GM19395 (cell line): Measurements from ENCODE around the gene NUDT16L1.
"Not testable (repeated sequence)": the region's sequence is repeated elsewhere in the genome, so short reads cannot be mapped to it uniquely, and the experiment has no call there.

Experiments used
- ATAC-seq: cut with Tn5 transposase; IDR thresholded peaks from one replicate; pipeline ENCODE4 v1.9.1; 2021; ENCODE audit warnings: mild to moderate bottlenecking, moderate library complexity; ENCODE audit not compliant: unreplicated experiment

The NUDT16L1 gene

GRCh38 chr16:4693296-4693955 lies at the start of gene NUDT16L1:
Gene NUDT16L1, plus strand, starts transcription at chr16:4693562. Its CDS starts 165 bp downstream, at chr16:4693727.
- peak; percentile 95 for ATAC-seq

GRCh38 chr16:4646773-4647643 lies 46.4 kb upstream of the NUDT16L1 start:
- no peak for ATAC-seq

GRCh38 chr16:4647644-4647980 lies 45.8 kb upstream of the NUDT16L1 start:
- no peak for ATAC-seq

GRCh38 chr16:4648917-4649316 lies 44.4 kb upstream of the NUDT16L1 start:
- ATAC-seq = no peak

GRCh38 chr16:4649744-4650442 lies 43.5 kb upstream of the NUDT16L1 start:
- ATAC-seq = no peak

GRCh38 chr16:4650443-4651074 lies 42.8 kb upstream of the NUDT16L1 start:
- ATAC-seq = not testable (repeated sequence)

GRCh38 chr16:4651827-4652226 lies 41.5 kb upstream of the NUDT16L1 start:
- ATAC-seq = no peak

- no peak for ATAC-seq
These were observed 40.8 kb upstream of the NUDT16L1 start for GRCh38 chr16:4652561-4652960.

- ATAC-seq = no peak
These were observed 39.1 kb upstream of the NUDT16L1 start for GRCh38 chr16:4654011-4654963.

- no peak for ATAC-seq
These were observed 38.3 kb upstream of the NUDT16L1 start for GRCh38 chr16:4654964-4655590.

- no peak for ATAC-seq
These were observed 37.6 kb upstream of the NUDT16L1 start for GRCh38 chr16:4655801-4656200.

GRCh38 chr16:4656221-4656620 lies 37.1 kb upstream of the NUDT16L1 start:
- no peak for ATAC-seq

- ATAC-seq = no peak
These were observed 36.4 kb upstream of the NUDT16L1 start for GRCh38 chr16:4656695-4657686.

GRCh38 chr16:4659363-4660353 lies 33.7 kb upstream of the NUDT16L1 start:
- ATAC-seq = no peak

- no peak for ATAC-seq
These were observed 32.8 kb upstream of the NUDT16L1 start for GRCh38 chr16:4660454-4661007.

GRCh38 chr16:4661661-4662060 lies 31.7 kb upstream of the NUDT16L1 start:
- ATAC-seq = no peak

- no peak for ATAC-seq
These were observed 29.9 kb upstream of the NUDT16L1 start for GRCh38 chr16:4663465-4663776.
